Subcutaneous preadipocyte (primary cell): ENCODE data around the gene HS6ST1. TPM values are rescaled to one million over a fixed set of nuclear protein-coding genes. Genes with fewer than 3 reads are reported as not detected.

Source experiments
- small RNA-seq: library from RNA; depleted of rRNA; stranded (forward); fragments of <200 nt; gene quantifications from one replicate; pipeline ENCODE3, GENCODE V24; 2012
- total RNA-seq: library from RNA; depleted of rRNA; stranded (reverse); fragments of >200 nt; gene quantifications from 2 replicates; pipeline ENCODE4 v1.2.3, GENCODE V29; 2012

HS6ST1 gene, protein sequence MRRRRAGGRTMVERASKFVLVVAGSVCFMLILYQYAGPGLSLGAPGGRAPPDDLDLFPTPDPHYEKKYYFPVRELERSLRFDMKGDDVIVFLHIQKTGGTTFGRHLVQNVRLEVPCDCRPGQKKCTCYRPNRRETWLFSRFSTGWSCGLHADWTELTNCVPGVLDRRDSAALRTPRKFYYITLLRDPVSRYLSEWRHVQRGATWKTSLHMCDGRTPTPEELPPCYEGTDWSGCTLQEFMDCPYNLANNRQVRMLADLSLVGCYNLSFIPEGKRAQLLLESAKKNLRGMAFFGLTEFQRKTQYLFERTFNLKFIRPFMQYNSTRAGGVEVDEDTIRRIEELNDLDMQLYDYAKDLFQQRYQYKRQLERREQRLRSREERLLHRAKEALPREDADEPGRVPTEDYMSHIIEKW
- total RNA-seq = 31.5 and 36.4 TPM in 2 replicates

DNA sequence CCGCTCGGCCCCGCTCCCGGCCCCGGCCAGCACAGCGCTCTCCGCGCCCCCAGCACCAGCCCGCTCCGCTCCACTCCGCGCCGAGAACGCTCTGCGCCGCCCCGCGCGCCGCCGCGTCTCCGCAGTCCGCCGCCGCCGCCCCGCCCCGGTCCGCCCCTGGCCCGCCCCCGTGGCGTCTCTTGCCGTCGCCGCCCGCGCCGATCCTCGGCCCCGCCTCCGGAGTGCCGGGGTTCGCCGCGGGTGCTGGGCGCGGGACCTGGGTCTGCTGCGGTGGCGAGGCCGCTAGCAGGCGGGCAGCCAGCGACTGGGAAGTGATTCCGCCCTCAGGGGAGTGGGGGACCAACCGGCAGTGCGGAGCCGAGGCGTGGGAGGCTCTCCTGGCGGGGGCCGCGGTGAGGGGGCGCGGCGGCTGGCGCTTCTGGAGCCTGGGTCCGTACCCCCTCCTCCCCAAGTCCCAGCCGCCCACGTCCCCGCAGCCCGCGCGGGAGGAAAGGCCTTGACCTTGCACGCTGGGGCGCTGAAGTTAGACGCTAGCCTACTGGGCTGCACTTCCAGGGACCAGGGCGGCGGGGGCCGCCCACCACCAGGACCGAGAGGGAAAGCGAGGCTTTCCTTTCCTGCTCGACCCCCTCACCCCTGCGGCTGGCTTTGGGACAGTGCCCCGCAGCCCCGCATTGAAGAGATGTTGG is at the start of gene HS6ST1:
HS6ST1 (minus strand) TSS at position 93 of the 689 bp plus-strand sequence. CDS start 305 bp downstream, outside the sequence.

Small RNA genes within 50 kb of the gene (small RNA-seq; reads per million reads assigned to genes)
- not detected for gene RF00019

Other genes starting within 250 kb of the HS6ST1 start
- 60.3 and 76.6 TPM in 2 replicates for gene UGGT1, start 227.7 kb downstream of the HS6ST1 start, total RNA-seq